Measurements from ENCODE around the gene SERP1. TPM values are rescaled to one million over a fixed set of nuclear protein-coding genes. Genes with fewer than 3 reads are reported as not detected.
A peak's percentile ranks its signal among the peaks of the same experiment; 100 is the strongest.

SERP1 gene
- total RNA-seq, 1 experiment from 2014 or later: 147 TPM

GRCh38 chr3:150520408-150520807 lies 25.9 kb downstream of the SERP1 start:
- no peak for TF ChIP-seq CTCF (IDR thresholded peaks at IDR 0.05; ENCODE audit: unreplicated experiment)
- Mint-ChIP-seq H3K36me3 (ENCODE audit: insufficient read depth, unreplicated experiment) (no peaks in the 10 kb centered on the region), H3K27me3 (ENCODE audit: unreplicated experiment) (no peaks in the 10 kb centered on the region), H3K4me1 (ENCODE audit: low read depth, unreplicated experiment) (no peaks in the 10 kb centered on the region), H3K9me3 (ENCODE audit: low read depth, unreplicated experiment) (no peaks in the 10 kb centered on the region), H3K4me3 (ENCODE audit: low read depth, unreplicated experiment) (no peak overlapping the region), H3K27ac (ENCODE audit: unreplicated experiment) (no peak overlapping the region)
- BruUV-seq (replicated peaks): no TSS peak
- CTCF ChIA-PET: no interaction called here
- intact Hi-C loops (cut with micrococcal nuclease; ENCODE audit: unreplicated experiment): no loop called here
- no peak for DNase-seq

- H3K9me3 Mint-ChIP-seq (ENCODE audit: low read depth, unreplicated experiment): no peaks in the 10 kb centered on the region
- no peaks in the 10 kb centered on the region for H3K4me1 Mint-ChIP-seq (ENCODE audit: low read depth, unreplicated experiment)
- intact Hi-C loops (cut with micrococcal nuclease; ENCODE audit: unreplicated experiment): no loop called here
- DNase-seq: no peak
- no peak overlapping the region for H3K27ac Mint-ChIP-seq (ENCODE audit: unreplicated experiment)
- CTCF ChIA-PET: no interaction called here
- no peak for TF ChIP-seq CTCF (IDR thresholded peaks at IDR 0.05; ENCODE audit: unreplicated experiment)
- H3K36me3 Mint-ChIP-seq (ENCODE audit: insufficient read depth, unreplicated experiment): no peaks in the 10 kb centered on the region
- no TSS peak for BruUV-seq (replicated peaks)
- H3K4me3 Mint-ChIP-seq (ENCODE audit: low read depth, unreplicated experiment): no peak overlapping the region
- H3K27me3 Mint-ChIP-seq (ENCODE audit: unreplicated experiment): no peaks in the 10 kb centered on the region
These were observed 27.3 kb downstream of the SERP1 start for GRCh38 chr3:150519026-150519425.

GRCh38 chr3:150515210-150515609 lies 31.1 kb downstream of the SERP1 start:
- no peak for TF ChIP-seq CTCF (IDR thresholded peaks at IDR 0.05; ENCODE audit: unreplicated experiment)
- CTCF ChIA-PET: interaction anchor here (0.7 kb wide), 1 partner anchor 12 kb away, joined by 4 read pairs; no protein-coding TSS in a partner anchor
- H3K4me1 Mint-ChIP-seq (ENCODE audit: low read depth, unreplicated experiment): no peaks in the 10 kb centered on the region
- DNase-seq: no peak
- H3K27ac Mint-ChIP-seq (ENCODE audit: unreplicated experiment): peak overlapping the region; percentile 3
- intact Hi-C loops (cut with micrococcal nuclease; ENCODE audit: unreplicated experiment): no loop called here
- no peaks in the 10 kb centered on the region for H3K9me3 Mint-ChIP-seq (ENCODE audit: low read depth, unreplicated experiment)
- H3K36me3 Mint-ChIP-seq (ENCODE audit: insufficient read depth, unreplicated experiment): no peaks in the 10 kb centered on the region
- no TSS peak for BruUV-seq (replicated peaks)
- H3K4me3 Mint-ChIP-seq (ENCODE audit: low read depth, unreplicated experiment): no peak overlapping the region
- no peaks in the 10 kb centered on the region for H3K27me3 Mint-ChIP-seq (ENCODE audit: unreplicated experiment)

- BruUV-seq (replicated peaks): no TSS peak
- Mint-ChIP-seq H3K4me1 (ENCODE audit: low read depth, unreplicated experiment) (no peaks in the 10 kb centered on the region), H3K9me3 (ENCODE audit: low read depth, unreplicated experiment) (no peaks in the 10 kb centered on the region), H3K36me3 (ENCODE audit: insufficient read depth, unreplicated experiment) (no peaks in the 10 kb centered on the region), H3K27ac (ENCODE audit: unreplicated experiment) (no peak overlapping the region), H3K4me3 (ENCODE audit: low read depth, unreplicated experiment) (no peak overlapping the region), H3K27me3 (ENCODE audit: unreplicated experiment) (no peaks in the 10 kb centered on the region)
- no peak for TF ChIP-seq CTCF (IDR thresholded peaks at IDR 0.05; ENCODE audit: unreplicated experiment)
- CTCF ChIA-PET: no interaction called here
- no peak for DNase-seq
- intact Hi-C loops (cut with micrococcal nuclease; ENCODE audit: unreplicated experiment): no loop called here
These were observed 35.0 kb downstream of the SERP1 start for GRCh38 chr3:150511122-150511821.

Measured in Calu3 (cell line).